SK-N-SH (cell line): Measurements from ENCODE around the gene VGF. TPM values are rescaled to one million over a fixed set of nuclear protein-coding genes. Genes with fewer than 3 reads are reported as not detected.
A peak's percentile ranks its signal among the peaks of the same experiment; 100 is the strongest.

Source experiments
- CTCF ChIA-PET: fragments of 300-600, 350-600 bp; formaldehyde crosslinking; extraction: SDS; loops from one replicate; lab custom pipeline; 2021; lab: Yijun Ruan, JAX
- POLR2A ChIA-PET: fragments of 350-600 bp; sonication (Branson Sonifier 250); formaldehyde crosslinking; extraction: SDS; loops from one replicate; lab custom pipeline; 2020; ENCODE audit warnings: antibody characterized with exemption, inconsistent platforms; lab: Yijun Ruan, JAX
- DNase-seq: peaks from one replicate; pipeline ENCODE4 v3.0.0; 2012
- H2AFZ ChIP-seq: fragments of 200-600 bp; sonication (generic); 2 replicates; pipeline ENCODE4 v1.8.1; 2016; ENCODE audit warnings: antibody characterized with exemption, mild to moderate bottlenecking, low read depth
- H3F3A ChIP-seq: fragments of 200-600 bp; sonication (generic); replicated peaks from 2 replicates; pipeline ENCODE3; 2016; ENCODE audit warnings: antibody characterized with exemption, mild to moderate bottlenecking; ENCODE audit not compliant: insufficient read depth
- H3K27ac ChIP-seq, 2 experiments: fragments of 200-500 bp in 1 of 2; fragments of 200-600 bp in 1 of 2; sonication (Bioruptor generic) in 1 of 2; sonication (generic), shearing (Covaris generic) in 1 of 2; 2 replicates each; pipeline versions ENCODE4 v1.5.1 to v1.6.1; 2014 to 2016; ENCODE audit warnings: low read depth in 2 of 2, inconsistent platforms in 1 of 2, low read length in 1 of 2, mild to moderate bottlenecking in 1 of 2, mixed read lengths in 1 of 2
- H3K27me3 ChIP-seq: fragments of 200-600 bp; sonication (generic), shearing (Covaris generic); 2 replicates; pipeline ENCODE4 v1.6.1; 2016; ENCODE audit warnings: mixed run types; ENCODE audit not compliant: insufficient read depth
- H3K36me3 ChIP-seq, 2 experiments: fragments of 200-500 bp in 1 of 2; fragments of 200-600 bp in 1 of 2; sonication (Bioruptor generic) in 1 of 2; sonication (generic) in 1 of 2; replicated peaks in 1 of 2; 2 replicates each; pipeline versions ENCODE3 to v1.5.1; 2014 to 2016; ENCODE audit warnings: low read length in 1 of 2, mild to moderate bottlenecking in 1 of 2; ENCODE audit not compliant: insufficient read depth in 2 of 2, control insufficient read depth in 1 of 2
- H3K4me1 ChIP-seq, 2 experiments: fragments of 200-500 bp in 1 of 2; fragments of 200-600 bp in 1 of 2; sonication (Bioruptor generic) in 1 of 2; sonication (generic), shearing (Covaris generic) in 1 of 2; 2 replicates each; pipeline versions ENCODE4 v1.5.1 to v1.6.1; 2014 to 2016; ENCODE audit warnings: low read depth in 1 of 2, low read length in 1 of 2, mixed run types in 1 of 2; ENCODE audit not compliant: insufficient read depth in 2 of 2, control insufficient read depth in 1 of 2
- H3K4me2 ChIP-seq: fragments of 200-600 bp; sonication (generic), shearing (Covaris generic); 2 replicates; pipeline ENCODE4 v1.6.1; 2017; ENCODE audit warnings: mixed run types
- H3K4me3 ChIP-seq, 2 experiments: fragments of 200-500 bp in 1 of 2; fragments of 200-600 bp in 1 of 2; sonication (Bioruptor generic) in 1 of 2; sonication (generic), shearing (Covaris generic) in 1 of 2; 2 replicates each; pipeline versions ENCODE4 v1.5.1 to v1.8.1; 2014 to 2016; ENCODE audit warnings: low read depth in 2 of 2, inconsistent platforms in 1 of 2, low read length in 1 of 2, mild to moderate bottlenecking in 1 of 2, mixed read lengths in 1 of 2, moderate library complexity in 1 of 2
- H3K79me2 ChIP-seq: fragments of 200-600 bp; sonication (generic); 2 replicates; pipeline ENCODE4 v1.8.1; 2017; ENCODE audit warnings: mild to moderate bottlenecking; ENCODE audit not compliant: insufficient read depth
- H3K9ac ChIP-seq: fragments of 200-600 bp; sonication (generic); 2 replicates; pipeline ENCODE4 v1.6.1; 2017; ENCODE audit warnings: mixed run types
- H3K9me2 ChIP-seq: fragments of 200-600 bp; sonication (generic); 2 replicates; pipeline ENCODE4 v1.6.1; 2017; ENCODE audit warnings: mixed run types
- H3K9me3 ChIP-seq: fragments of 200-600 bp; sonication (generic); 2 replicates; pipeline ENCODE4 v1.6.1; 2017; ENCODE audit warnings: mixed run types, mild to moderate bottlenecking, moderate library complexity
- H4K20me1 ChIP-seq: fragments of 200-600 bp; sonication (generic); 2 replicates; pipeline ENCODE4 v1.6.1; 2017; ENCODE audit warnings: mild to moderate bottlenecking, mixed run types; ENCODE audit not compliant: insufficient read depth
- FOSL2 ChIP-seq: IDR thresholded peaks from 2 replicates; pipeline ENCODE4 v1.4.0; 2012; ENCODE audit warnings: low read depth, mild to moderate bottlenecking, moderate library complexity, borderline replicate concordance
- FOXJ3 ChIP-seq: sonication (generic); formaldehyde crosslinking; IDR thresholded peaks from 2 replicates; pipeline ENCODE4 v1.5.1; 2020; ENCODE audit warnings: mild to moderate bottlenecking, missing genetic modification reagents
- GATA2 ChIP-seq: sonication (generic); formaldehyde crosslinking; IDR thresholded peaks from 2 replicates; pipeline ENCODE4 v1.5.0; 2020; ENCODE audit warnings: mild to moderate bottlenecking, missing genetic modification reagents
- MEF2A ChIP-seq: IDR thresholded peaks from 2 replicates; pipeline ENCODE4 v1.4.0; 2012; ENCODE audit warnings: low read depth, borderline replicate concordance
- RAD21 ChIP-seq: IDR thresholded peaks from 2 replicates; pipeline ENCODE4 v1.6.1; 2012; ENCODE audit warnings: mild to moderate bottlenecking, low read length
- REST ChIP-seq: IDR thresholded peaks from 2 replicates; pipeline ENCODE4 v1.6.1; 2012; ENCODE audit warnings: mild to moderate bottlenecking, low read depth, low read length, moderate library complexity
- RFX5 ChIP-seq: IDR thresholded peaks from 2 replicates; pipeline ENCODE4 v1.6.1; 2012; ENCODE audit warnings: mild to moderate bottlenecking, improper control_type of control experiment, low read length
- SIN3A ChIP-seq: IDR thresholded peaks from 2 replicates; pipeline ENCODE4 v1.6.1; 2012; ENCODE audit warnings: low read depth, mild to moderate bottlenecking, low read length, moderate library complexity, borderline replicate concordance
- SMC3 ChIP-seq: IDR thresholded peaks from 2 replicates; pipeline ENCODE4 v1.6.1; 2012; ENCODE audit warnings: low read depth, low read length, improper control_type of control experiment
- TEAD4 ChIP-seq: IDR thresholded peaks from 2 replicates; pipeline ENCODE4 v1.4.0; 2012; ENCODE audit warnings: mild to moderate bottlenecking, borderline replicate concordance; ENCODE audit not compliant: insufficient read depth
- YY1 ChIP-seq: IDR thresholded peaks from 2 replicates; pipeline ENCODE4 v1.4.0; 2012; ENCODE audit warnings: low read depth, mild to moderate bottlenecking
- WGBS: methylation state at CpG from one replicate; pipeline ENCODE4 v1.1.6; 2017; ENCODE audit warnings: low lambda C conversion rate; 5-methylcytosine and 5-hydroxymethylcytosine counted together
- polyA plus RNA-seq, 3 experiments: library from polyadenylated mRNA; depleted of rRNA; stranded (reverse); fragments of >200 nt; gene quantifications; 2 replicates each; pipeline ENCODE4 v1.2.3, GENCODE V29; 2012
- TF ChIP-seq, protein P1 (sequence below): IDR thresholded peaks from 2 replicates; pipeline ENCODE4; 2012
- TF ChIP-seq, protein P2 (sequence below): fragments of 200-600 bp; sonication (generic); IDR thresholded peaks from 2 replicates; pipeline ENCODE4 v1.6.1; 2017; ENCODE audit warnings: antibody characterized with exemption, mild to moderate bottlenecking, moderate library complexity
- TF ChIP-seq, protein P3 (sequence below): IDR thresholded peaks from 2 replicates; pipeline ENCODE4 v1.4.0; 2012; ENCODE audit warnings: low read depth

VGF gene
- polyA plus RNA-seq, 1 of the 3 experiments (the other 2 are of a cell fraction) = 54.3 TPM

GRCh38 chr7:101165958-101166647, 734 bp upstream of the VGF start:
- Histone ChIP-seq H4K20me1 (peaks cover 18% of the 10 kb centered on the region), H3K27ac (peak overlapping the region in 1 of 2 experiments; percentile 67; a peak in 3 of 4 replicates), H3K4me2 (peak overlapping the region; percentile 98), H3K27me3 (no peaks in the 10 kb centered on the region; the same call in 1 of the 2 replicates), H3K9me2 (no peaks in the 10 kb centered on the region), H2AFZ (peak overlapping the region; percentile 20; the same call in 1 of the 2 replicates), H3K9me3 (no peaks in the 10 kb centered on the region), H3F3A (peaks cover 49% of the 10 kb centered on the region), H3K9ac (no peak overlapping the region), H3K79me2 (no peaks in the 10 kb centered on the region), H3K4me3 (peak overlapping the region; percentile 56 to 61), H3K4me1 (peaks cover 36 to 69% of the 10 kb centered on the region in 2 experiments), H3K36me3 (peaks cover 5 to 9% of the 10 kb centered on the region in 2 experiments)
- CTCF ChIA-PET = interaction anchor here (0.9 to 3.8 kb wide), 11 partner anchors 10 to 271 kb away, joined by 4 to 21 read pairs (median 5); partner anchors contain the start of genes FIS1 and NAT16
- 1% methylated on average over 38 of the region's 38 CpGs for WGBS
- DNase-seq = peak; percentile 53
- TF ChIP-seq SMC3 (no peak), TEAD4 (no peak), FOXJ3 (CRISPR knock-in tag) (0 out of 2 replicates have a peak, but pooled peaks have one; percentile 33), REST (peak; percentile 84), GATA2 (CRISPR knock-in tag) (no peak), RAD21 (no peak), RFX5 (no peak), YY1 (no peak), SIN3A (peak; percentile 49; the same call in 1 of the 2 replicates), FOSL2 (no peak), MEF2A (no peak)
- TF ChIP-seq, protein P1, sequence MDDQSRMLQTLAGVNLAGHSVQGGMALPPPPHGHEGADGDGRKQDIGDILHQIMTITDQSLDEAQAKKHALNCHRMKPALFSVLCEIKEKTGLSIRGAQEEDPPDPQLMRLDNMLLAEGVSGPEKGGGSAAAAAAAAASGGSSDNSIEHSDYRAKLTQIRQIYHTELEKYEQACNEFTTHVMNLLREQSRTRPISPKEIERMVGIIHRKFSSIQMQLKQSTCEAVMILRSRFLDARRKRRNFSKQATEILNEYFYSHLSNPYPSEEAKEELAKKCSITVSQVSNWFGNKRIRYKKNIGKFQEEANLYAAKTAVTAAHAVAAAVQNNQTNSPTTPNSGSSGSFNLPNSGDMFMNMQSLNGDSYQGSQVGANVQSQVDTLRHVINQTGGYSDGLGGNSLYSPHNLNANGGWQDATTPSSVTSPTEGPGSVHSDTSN = peak; percentile 13; the same call in 1 of the 2 replicates
- TF ChIP-seq, protein P2, sequence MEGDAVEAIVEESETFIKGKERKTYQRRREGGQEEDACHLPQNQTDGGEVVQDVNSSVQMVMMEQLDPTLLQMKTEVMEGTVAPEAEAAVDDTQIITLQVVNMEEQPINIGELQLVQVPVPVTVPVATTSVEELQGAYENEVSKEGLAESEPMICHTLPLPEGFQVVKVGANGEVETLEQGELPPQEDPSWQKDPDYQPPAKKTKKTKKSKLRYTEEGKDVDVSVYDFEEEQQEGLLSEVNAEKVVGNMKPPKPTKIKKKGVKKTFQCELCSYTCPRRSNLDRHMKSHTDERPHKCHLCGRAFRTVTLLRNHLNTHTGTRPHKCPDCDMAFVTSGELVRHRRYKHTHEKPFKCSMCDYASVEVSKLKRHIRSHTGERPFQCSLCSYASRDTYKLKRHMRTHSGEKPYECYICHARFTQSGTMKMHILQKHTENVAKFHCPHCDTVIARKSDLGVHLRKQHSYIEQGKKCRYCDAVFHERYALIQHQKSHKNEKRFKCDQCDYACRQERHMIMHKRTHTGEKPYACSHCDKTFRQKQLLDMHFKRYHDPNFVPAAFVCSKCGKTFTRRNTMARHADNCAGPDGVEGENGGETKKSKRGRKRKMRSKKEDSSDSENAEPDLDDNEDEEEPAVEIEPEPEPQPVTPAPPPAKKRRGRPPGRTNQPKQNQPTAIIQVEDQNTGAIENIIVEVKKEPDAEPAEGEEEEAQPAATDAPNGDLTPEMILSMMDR = no peak
- TF ChIP-seq, protein P3, sequence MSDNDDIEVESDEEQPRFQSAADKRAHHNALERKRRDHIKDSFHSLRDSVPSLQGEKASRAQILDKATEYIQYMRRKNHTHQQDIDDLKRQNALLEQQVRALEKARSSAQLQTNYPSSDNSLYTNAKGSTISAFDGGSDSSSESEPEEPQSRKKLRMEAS = no peak
- POLR2A ChIA-PET = interaction anchor here (0.6 to 3.0 kb wide), 22 partner anchors 8 to 1229 kb away, joined by 3 to 43 read pairs (median 8); partner anchors contain the start of genes AP1S1, FIS1, NAT16 and PLOD3
